HG03521 (cell line): ENCODE results near the gene GCC1.
A peak's percentile ranks its signal among the peaks of the same experiment; 100 is the strongest.
"Not testable (repeated sequence)": the region's sequence is repeated elsewhere in the genome, so short reads cannot be mapped to it uniquely, and the experiment has no call there.

ENCODE experiments used
- ATAC-seq: cut with Tn5 transposase; IDR thresholded peaks from one replicate; pipeline ENCODE4 v1.9.1; 2021; ENCODE audit warnings: mild to moderate bottlenecking, moderate library complexity; ENCODE audit not compliant: unreplicated experiment

GCC1 gene

GRCh38 chr7:127589896-127590295, 4.5 kb upstream of the GCC1 start:
- no peak for ATAC-seq

GRCh38 chr7:127588697-127589482, 3.5 kb upstream of the GCC1 start:
- ATAC-seq: no peak

- peak; percentile 72 for ATAC-seq
Observed at GRCh38 chr7:127588019-127588696, 2.8 kb upstream of the GCC1 start, which contains the start of gene ARF5. Gene ARF5, plus strand, starts transcription at chr7:127588411. Its CDS starts 88 bp downstream, at chr7:127588499.

GRCh38 chr7:127587663-127588018, 2.2 kb upstream of the GCC1 start:
- ATAC-seq: no peak

- ATAC-seq: no peak
Observed at GRCh38 chr7:127586346-127586745, 950 bp upstream of the GCC1 start.

GRCh38 chr7:127584648-127585043, 750 bp downstream of the GCC1 start:
- no peak for ATAC-seq

GRCh38 chr7:127582361-127582760, 3.0 kb downstream of the GCC1 start:
- ATAC-seq: no peak

- ATAC-seq: no peak
Observed at GRCh38 chr7:127581716-127582115, 3.7 kb downstream of the GCC1 start.

- no peak for ATAC-seq
Observed at GRCh38 chr7:127580612-127581011, 4.8 kb downstream of the GCC1 start.

- ATAC-seq: no peak
Observed at GRCh38 chr7:127578711-127579275, 6.6 kb downstream of the GCC1 start.

GRCh38 chr7:127578036-127578684, 7.2 kb downstream of the GCC1 start:
- no peak for ATAC-seq

- ATAC-seq: no peak
Observed at GRCh38 chr7:127571741-127572505, 13.5 kb downstream of the GCC1 start.

GRCh38 chr7:127568034-127568433, 17.4 kb downstream of the GCC1 start:
- not testable (repeated sequence) for ATAC-seq

GRCh38 chr7:127566242-127566641, 19.2 kb downstream of the GCC1 start:
- no peak for ATAC-seq

- no peak for ATAC-seq
Observed at GRCh38 chr7:127557803-127558202, 27.6 kb downstream of the GCC1 start.

- ATAC-seq: no peak
Observed at GRCh38 chr7:127556404-127556803, 29.0 kb downstream of the GCC1 start.

- ATAC-seq: no peak
Observed at GRCh38 chr7:127551941-127552340, 33.5 kb downstream of the GCC1 start.

GRCh38 chr7:127550247-127550646, 35.1 kb downstream of the GCC1 start:
- ATAC-seq: no peak

GRCh38 chr7:127546313-127546712, 39.1 kb downstream of the GCC1 start:
- ATAC-seq: no peak

GRCh38 chr7:127541548-127541947, 43.8 kb downstream of the GCC1 start:
- no peak for ATAC-seq

- ATAC-seq: not testable (repeated sequence)
Observed at GRCh38 chr7:127540461-127540860, 44.9 kb downstream of the GCC1 start.
